K562 treated with DMSO at 1 percent for 4 hours (cell line): ENCODE measurements around the gene ZNF91. TPM values are rescaled to one million over a fixed set of nuclear protein-coding genes. Genes with fewer than 3 reads are reported as not detected.

Experiments
- total RNA-seq: library from RNA; unstranded; fragments of 300-600 nt; gene quantifications from 2 replicates; pipeline ENCODE4 v1.2.3, GENCODE V29; 2022; ENCODE audit not compliant: insufficient read depth

Gene ZNF91
- total RNA-seq = 0.75 and 2.4 TPM in 2 replicates

GRCh38 chr19:23395041-23395721, at the start of gene ZNF91:
ZNF91 (minus strand) TSS chr19:23395471; CDS start chr19:23395354, 117 bp downstream.

Other genes starting within 250 kb of the ZNF91 start
- gene ZNF724, start 145.1 kb downstream of the ZNF91 start, total RNA-seq = 0.63 and 0.74 TPM in 2 replicates